ENCODE measurements around the gene ARRDC3.
A peak's percentile ranks its signal among the peaks of the same experiment; 100 is the strongest.
"Not testable (repeated sequence)": the region's sequence is repeated elsewhere in the genome, so short reads cannot be mapped to it uniquely, and the experiment has no call there.

ARRDC3 gene

DNA sequence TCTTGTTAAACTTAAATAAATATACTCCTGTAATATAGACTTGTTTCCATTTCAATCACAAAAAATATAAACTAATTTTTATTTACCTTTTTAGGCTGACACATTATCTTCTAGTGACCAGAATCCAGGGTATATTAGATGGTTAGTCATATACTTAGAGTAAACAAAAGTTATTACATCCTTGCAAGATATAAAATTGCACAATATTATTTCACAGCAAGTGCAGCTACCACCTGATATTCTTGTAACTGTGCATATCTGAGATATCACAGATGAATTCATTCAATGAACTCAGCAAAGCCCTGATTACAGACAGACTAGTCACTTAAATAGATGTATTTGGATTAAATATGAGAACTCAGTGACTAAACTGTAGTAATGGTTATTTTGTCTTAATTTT, 25.6 kb upstream of the ARRDC3 start:
- Histone ChIP-seq H3K36me3 (ENCODE audit: insufficient read depth, low read depth, low read length) (no peaks in the 10 kb centered on the region), H3K27ac (ENCODE audit: low read length) (no peak overlapping the region), H3K27me3 (ENCODE audit: insufficient read depth, low read length) (no peaks in the 10 kb centered on the region), H3K9ac (ENCODE audit: low read depth, low read length) (no peak overlapping the region), H3K4me3 (ENCODE audit: low read length) (no peak overlapping the region), H3K4me1 (ENCODE audit: insufficient read depth, low read length) (no peaks in the 10 kb centered on the region), H3K9me3 (ENCODE audit: insufficient read depth, low read depth, low read length) (no peaks in the 10 kb centered on the region)

DNA sequence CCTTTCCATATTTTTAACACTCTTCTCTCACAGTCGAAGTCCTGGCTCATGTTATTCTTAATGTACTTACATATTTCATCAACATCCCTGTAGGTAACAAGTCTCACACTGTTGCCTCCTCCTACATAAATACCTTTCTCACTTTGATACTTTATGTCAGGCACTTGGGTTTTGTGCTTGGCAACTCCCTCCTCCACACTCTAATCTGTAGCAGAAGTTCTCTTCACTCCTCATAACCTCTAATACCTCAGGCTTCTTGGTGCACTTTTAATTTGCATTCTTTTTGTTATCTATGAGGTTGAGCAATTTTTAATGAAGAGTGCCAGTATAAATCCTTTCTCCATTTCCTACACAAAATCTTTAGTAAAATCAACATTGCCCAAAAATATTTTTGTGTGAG, 24.1 kb upstream of the ARRDC3 start:
- H3K27ac ChIP-seq (ENCODE audit: low read length), result no peak overlapping the region
- H3K9me3 ChIP-seq (ENCODE audit: insufficient read depth, low read depth, low read length), result no peaks in the 10 kb centered on the region
- no peaks in the 10 kb centered on the region for H3K27me3 ChIP-seq (ENCODE audit: insufficient read depth, low read length)
- no peak overlapping the region for H3K4me3 ChIP-seq (ENCODE audit: low read length)
- H3K4me1 ChIP-seq (ENCODE audit: insufficient read depth, low read length), result no peaks in the 10 kb centered on the region
- H3K36me3 ChIP-seq (ENCODE audit: insufficient read depth, low read depth, low read length), result no peaks in the 10 kb centered on the region
- no peak overlapping the region for H3K9ac ChIP-seq (ENCODE audit: low read depth, low read length)

DNA sequence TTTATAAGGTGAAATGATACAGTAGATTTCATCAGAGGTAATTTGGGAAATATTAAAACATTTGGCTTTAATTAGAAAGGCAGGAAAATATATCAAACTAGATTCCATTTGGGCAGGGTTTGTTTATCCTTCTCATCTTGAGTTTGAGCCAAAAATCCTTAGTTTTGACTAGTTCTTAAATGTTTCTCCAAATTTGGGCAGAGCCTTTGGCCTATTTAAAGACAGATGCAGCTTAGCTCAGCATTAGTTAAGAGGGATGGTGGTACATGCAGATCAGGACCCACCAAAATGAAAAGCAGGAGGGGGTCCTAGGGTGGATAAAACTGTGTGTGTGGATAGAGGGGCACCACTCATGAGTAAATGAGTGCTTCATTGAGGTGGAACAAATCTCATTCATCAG, 20.3 kb upstream of the ARRDC3 start:
- no peak overlapping the region for H3K9ac ChIP-seq (ENCODE audit: low read depth, low read length)
- no peaks in the 10 kb centered on the region for H3K36me3 ChIP-seq (ENCODE audit: insufficient read depth, low read depth, low read length)
- peaks cover 8% of the 10 kb centered on the region for H3K4me1 ChIP-seq (ENCODE audit: insufficient read depth, low read length)
- H3K27me3 ChIP-seq (ENCODE audit: insufficient read depth, low read length), result no peaks in the 10 kb centered on the region
- H3K9me3 ChIP-seq (ENCODE audit: insufficient read depth, low read depth, low read length), result no peaks in the 10 kb centered on the region
- no peak overlapping the region for H3K27ac ChIP-seq (ENCODE audit: low read length)
- H3K4me3 ChIP-seq (ENCODE audit: low read length), result no peak overlapping the region

DNA sequence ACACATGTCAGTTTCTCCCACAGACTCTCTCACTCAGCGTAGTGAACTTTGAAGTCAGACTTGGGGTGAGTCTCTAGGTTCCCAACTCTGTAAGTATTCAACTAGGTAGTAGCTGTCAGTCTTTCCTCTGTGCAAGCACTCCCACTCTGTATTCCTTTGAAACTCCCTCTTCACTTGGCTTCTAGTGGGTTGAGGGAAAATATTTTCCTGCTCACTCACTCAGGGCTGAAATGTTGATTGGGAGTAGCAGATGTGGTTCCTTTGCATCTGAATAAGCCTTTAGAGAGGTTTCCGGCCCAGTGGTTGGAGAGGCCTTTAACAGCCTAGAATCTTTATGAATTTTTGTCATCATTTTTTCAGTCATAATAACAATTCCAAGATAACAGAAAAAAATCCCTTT, 18.1 kb upstream of the ARRDC3 start:
- no peak overlapping the region for H3K9ac ChIP-seq (ENCODE audit: low read depth, low read length)
- H3K4me1 ChIP-seq (ENCODE audit: insufficient read depth, low read length), result peaks cover 8% of the 10 kb centered on the region
- H3K27me3 ChIP-seq (ENCODE audit: insufficient read depth, low read length), result no peaks in the 10 kb centered on the region
- H3K4me3 ChIP-seq (ENCODE audit: low read length), result 0 out of 2 replicates have a peak overlapping the region, but pooled peaks have one; percentile 21
- peak overlapping the region; percentile 40 for H3K27ac ChIP-seq (ENCODE audit: low read length)
- H3K9me3 ChIP-seq (ENCODE audit: insufficient read depth, low read depth, low read length), result no peaks in the 10 kb centered on the region
- H3K36me3 ChIP-seq (ENCODE audit: insufficient read depth, low read depth, low read length), result no peaks in the 10 kb centered on the region

DNA sequence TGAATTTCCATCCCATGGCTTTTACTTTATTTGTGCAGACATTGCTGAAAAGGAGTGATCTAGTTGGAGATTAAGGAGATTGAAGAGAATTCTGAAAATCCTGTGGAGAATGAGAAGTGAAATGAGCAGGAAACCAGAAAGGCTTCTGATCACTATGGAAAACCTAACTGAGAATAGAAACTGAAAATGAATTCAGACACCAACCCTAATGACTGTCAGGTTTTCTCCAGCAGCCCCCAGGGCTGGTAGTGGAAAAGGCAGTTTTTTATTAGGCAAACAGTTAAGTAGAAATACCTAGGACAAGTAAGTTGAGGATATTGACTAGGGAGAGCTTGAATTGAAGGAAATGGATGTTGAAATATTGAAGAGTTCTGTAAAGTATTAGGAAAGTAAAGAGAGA, 14.7 kb upstream of the ARRDC3 start:
- Histone ChIP-seq H3K27ac (ENCODE audit: low read length) (no peak overlapping the region), H3K36me3 (ENCODE audit: insufficient read depth, low read depth, low read length) (no peaks in the 10 kb centered on the region), H3K4me1 (ENCODE audit: insufficient read depth, low read length) (peaks cover 8% of the 10 kb centered on the region), H3K9ac (ENCODE audit: low read depth, low read length) (no peak overlapping the region), H3K27me3 (ENCODE audit: insufficient read depth, low read length) (no peaks in the 10 kb centered on the region), H3K9me3 (ENCODE audit: insufficient read depth, low read depth, low read length) (no peaks in the 10 kb centered on the region), H3K4me3 (ENCODE audit: low read length) (no peak overlapping the region)

DNA sequence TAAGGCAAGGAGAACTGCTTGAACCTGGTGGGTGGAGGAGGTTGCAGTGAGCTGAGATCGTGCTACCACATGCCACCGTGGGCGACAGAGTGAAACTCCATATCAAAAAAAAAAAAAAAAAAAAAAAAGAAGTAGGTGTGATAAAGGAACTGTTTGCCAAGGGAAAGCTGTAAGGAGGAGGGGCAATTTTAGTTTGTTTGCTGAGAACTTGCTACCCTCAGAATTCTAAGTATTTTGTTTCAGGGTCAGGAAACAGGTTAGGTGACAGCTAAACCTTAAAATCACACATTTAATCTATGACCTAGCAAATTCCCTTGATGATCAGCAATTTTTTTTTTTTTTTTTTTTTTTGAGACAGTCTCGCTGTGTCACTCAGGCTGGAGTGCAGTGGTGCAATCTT, 7.2 kb upstream of the ARRDC3 start:
- Histone ChIP-seq H3K27me3 (ENCODE audit: insufficient read depth, low read length) (no peaks in the 10 kb centered on the region), H3K36me3 (ENCODE audit: insufficient read depth, low read depth, low read length) (no peaks in the 10 kb centered on the region), H3K4me3 (ENCODE audit: low read length) (no peak overlapping the region), H3K9me3 (ENCODE audit: insufficient read depth, low read depth, low read length) (no peaks in the 10 kb centered on the region), H3K27ac (ENCODE audit: low read length) (no peak overlapping the region), H3K4me1 (ENCODE audit: insufficient read depth, low read length) (no peaks in the 10 kb centered on the region), H3K9ac (ENCODE audit: low read depth, low read length) (no peak overlapping the region)

DNA sequence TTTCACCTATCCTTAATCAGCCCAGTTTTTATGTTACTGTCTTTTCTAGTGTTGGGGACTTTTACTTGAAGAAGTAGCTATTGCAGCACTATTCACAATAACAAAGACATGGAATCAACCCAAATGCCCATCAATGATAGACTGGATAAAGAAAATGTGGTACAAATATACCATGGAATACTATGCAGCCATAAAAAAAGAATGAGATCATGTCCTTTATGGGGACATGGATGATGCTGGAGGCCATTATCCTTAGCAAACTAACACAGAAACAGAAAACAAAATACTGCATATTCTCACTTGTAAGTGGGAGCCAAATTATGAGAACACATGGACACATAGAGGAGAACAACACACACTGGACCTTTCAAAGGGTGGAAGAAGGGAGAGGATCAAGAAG, 6.4 kb upstream of the ARRDC3 start:
- H3K4me1 ChIP-seq (ENCODE audit: insufficient read depth, low read length); H3K27ac ChIP-seq (ENCODE audit: low read length); H3K4me3 ChIP-seq (ENCODE audit: low read length); H3K9ac ChIP-seq (ENCODE audit: low read depth, low read length); H3K27me3 ChIP-seq (ENCODE audit: insufficient read depth, low read length); H3K36me3 ChIP-seq (ENCODE audit: insufficient read depth, low read depth, low read length); H3K9me3 ChIP-seq (ENCODE audit: insufficient read depth, low read depth, low read length): not testable (repeated sequence)

DNA sequence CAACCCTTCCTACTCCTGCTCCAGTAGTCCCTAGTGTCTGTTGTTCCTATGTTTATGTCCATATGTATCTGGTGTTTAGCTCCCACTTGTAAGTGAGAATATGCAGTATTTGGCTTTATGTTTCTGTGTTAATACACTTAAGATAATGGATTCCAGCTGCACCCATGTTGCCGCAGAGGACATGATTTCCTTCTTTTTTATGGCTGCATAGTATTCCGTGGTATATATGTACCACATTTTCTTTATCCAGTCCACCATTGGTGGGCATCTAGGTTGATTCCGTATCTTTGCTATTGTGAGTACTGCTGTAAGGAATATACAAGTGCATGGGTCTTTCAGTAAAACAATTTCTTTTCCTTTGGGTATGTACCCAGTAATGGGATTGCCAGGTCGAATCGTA, 5.2 kb upstream of the ARRDC3 start:
- no peak overlapping the region for H3K9ac ChIP-seq (ENCODE audit: low read depth, low read length)
- H3K27me3 ChIP-seq (ENCODE audit: insufficient read depth, low read length), result no peaks in the 10 kb centered on the region
- H3K4me3 ChIP-seq (ENCODE audit: low read length), result no peak overlapping the region
- H3K36me3 ChIP-seq (ENCODE audit: insufficient read depth, low read depth, low read length), result no peaks in the 10 kb centered on the region
- peaks cover 6% of the 10 kb centered on the region; the same call in 1 of the 2 replicates for H3K4me1 ChIP-seq (ENCODE audit: insufficient read depth, low read length)
- no peak overlapping the region for H3K27ac ChIP-seq (ENCODE audit: low read length)
- no peaks in the 10 kb centered on the region for H3K9me3 ChIP-seq (ENCODE audit: insufficient read depth, low read depth, low read length)

DNA sequence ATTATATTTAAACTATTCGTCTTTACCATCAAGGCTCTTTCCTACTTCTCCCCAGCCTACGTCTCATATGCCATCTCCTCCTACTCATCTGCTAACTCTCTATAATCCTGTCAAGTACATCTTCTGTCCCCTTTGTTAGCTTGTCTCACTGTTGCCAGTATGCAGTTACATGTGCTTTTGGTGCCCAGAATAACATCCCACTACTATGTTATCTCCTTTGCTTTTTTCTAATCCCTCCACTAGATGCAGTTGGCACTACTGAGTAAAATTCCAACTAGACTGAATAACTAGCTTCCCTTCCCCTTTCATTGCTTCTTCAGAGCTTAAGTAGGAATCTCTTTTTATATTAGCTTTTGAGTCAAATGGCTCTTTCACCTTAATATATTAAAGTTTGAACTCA, 3.0 kb upstream of the ARRDC3 start:
- Histone ChIP-seq H3K4me3 (ENCODE audit: low read length) (no peak overlapping the region), H3K9me3 (ENCODE audit: insufficient read depth, low read depth, low read length) (no peaks in the 10 kb centered on the region), H3K27ac (ENCODE audit: low read length) (no peak overlapping the region), H3K27me3 (ENCODE audit: insufficient read depth, low read length) (no peaks in the 10 kb centered on the region), H3K4me1 (ENCODE audit: insufficient read depth, low read length) (peaks cover 6% of the 10 kb centered on the region; the same call in 1 of the 2 replicates), H3K36me3 (ENCODE audit: insufficient read depth, low read depth, low read length) (no peaks in the 10 kb centered on the region), H3K9ac (ENCODE audit: low read depth, low read length) (no peak overlapping the region)

DNA sequence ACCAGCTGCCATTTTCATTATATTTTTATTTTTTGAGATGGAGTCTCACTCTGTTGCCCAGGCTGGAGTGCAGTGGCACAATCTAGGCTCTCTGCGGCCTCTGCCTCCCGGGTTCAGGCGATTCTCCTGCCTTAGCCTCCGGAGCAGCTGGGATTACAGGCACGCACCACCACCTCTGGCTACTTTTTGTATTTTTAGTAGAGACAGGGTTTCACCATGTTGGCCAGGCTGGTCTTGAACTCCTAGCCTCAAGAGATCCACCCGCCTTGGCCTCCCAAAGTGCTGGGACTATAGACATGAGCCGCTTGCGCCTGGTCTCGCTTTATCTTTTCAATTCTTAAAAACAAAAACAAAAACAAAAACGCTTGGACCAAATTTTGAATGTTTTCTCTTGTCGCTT, 2.5 kb upstream of the ARRDC3 start:
- H3K36me3 ChIP-seq (ENCODE audit: insufficient read depth, low read depth, low read length); H3K9me3 ChIP-seq (ENCODE audit: insufficient read depth, low read depth, low read length); H3K27ac ChIP-seq (ENCODE audit: low read length); H3K9ac ChIP-seq (ENCODE audit: low read depth, low read length); H3K27me3 ChIP-seq (ENCODE audit: insufficient read depth, low read length); H3K4me1 ChIP-seq (ENCODE audit: insufficient read depth, low read length); H3K4me3 ChIP-seq (ENCODE audit: low read length): not testable (repeated sequence)

DNA sequence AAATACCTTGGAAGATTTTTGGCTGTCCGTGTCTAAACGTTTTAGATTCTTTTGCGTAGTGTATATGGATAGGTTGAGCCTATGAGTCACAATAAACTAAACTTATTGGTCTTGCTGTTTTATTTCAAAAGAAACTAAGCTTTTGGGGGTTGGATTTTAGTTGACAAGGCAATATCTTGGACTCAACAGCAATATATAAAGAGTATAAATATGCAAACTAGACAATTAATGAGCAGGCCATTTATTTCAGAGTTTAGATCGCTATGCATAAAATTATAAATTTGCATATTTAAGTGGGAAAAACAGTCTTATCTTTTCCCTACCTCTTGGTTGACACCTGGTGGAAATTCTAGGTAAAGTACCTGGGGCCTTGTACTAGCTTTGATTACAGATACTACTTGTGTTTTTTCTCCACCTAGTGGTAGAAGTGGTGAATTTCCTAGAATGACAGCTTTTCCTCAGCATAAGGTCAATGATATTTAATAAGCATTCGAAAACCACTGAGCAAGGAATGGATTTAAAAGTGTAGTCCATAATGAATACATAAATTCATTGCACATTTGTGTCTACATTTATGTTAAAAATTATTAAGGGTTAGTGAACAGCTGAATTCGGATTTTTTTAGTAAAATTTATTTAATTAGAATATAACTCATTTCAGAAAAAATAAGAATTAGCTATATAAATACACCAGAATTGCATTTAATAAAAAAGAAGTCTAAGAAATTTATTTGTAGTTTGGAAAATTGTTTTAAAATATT, 1.7 kb upstream of the ARRDC3 start:
- H3K4me3 ChIP-seq (ENCODE audit: low read length), result peak overlapping the region; percentile 79
- no peaks in the 10 kb centered on the region for H3K9me3 ChIP-seq (ENCODE audit: insufficient read depth, low read depth, low read length)
- no peak overlapping the region for H3K27ac ChIP-seq (ENCODE audit: low read length)
- H3K4me1 ChIP-seq (ENCODE audit: insufficient read depth, low read length), result peaks cover 6% of the 10 kb centered on the region; the same call in 1 of the 2 replicates
- peak overlapping the region; percentile 100; the same call in 1 of the 2 replicates for H3K9ac ChIP-seq (ENCODE audit: low read depth, low read length)
- no peaks in the 10 kb centered on the region for H3K27me3 ChIP-seq (ENCODE audit: insufficient read depth, low read length)
- H3K36me3 ChIP-seq (ENCODE audit: insufficient read depth, low read depth, low read length), result no peaks in the 10 kb centered on the region

DNA sequence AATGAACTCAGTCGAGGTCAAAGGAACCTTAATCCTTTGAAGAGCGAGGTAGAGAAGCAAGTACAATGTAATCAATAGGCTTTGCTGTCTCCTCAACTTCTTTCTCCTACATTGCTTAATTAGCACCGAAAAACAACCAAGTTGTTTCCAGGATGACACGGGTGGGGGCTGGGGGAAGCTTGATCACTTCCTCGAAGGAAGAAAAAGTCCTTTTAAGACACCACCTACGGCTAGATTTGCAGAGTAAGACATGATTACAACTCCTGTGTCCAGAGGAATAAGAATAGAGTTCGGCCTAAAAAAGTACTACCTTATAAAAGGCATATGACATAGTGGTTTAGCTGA, 811 bp upstream of the ARRDC3 start:
- H3K27ac ChIP-seq (ENCODE audit: low read length), result peak overlapping the region; percentile 93
- H3K27me3 ChIP-seq (ENCODE audit: insufficient read depth, low read length), result no peaks in the 10 kb centered on the region
- H3K4me3 ChIP-seq (ENCODE audit: low read length), result peak overlapping the region; percentile 79
- no peaks in the 10 kb centered on the region for H3K36me3 ChIP-seq (ENCODE audit: insufficient read depth, low read depth, low read length)
- no peaks in the 10 kb centered on the region for H3K9me3 ChIP-seq (ENCODE audit: insufficient read depth, low read depth, low read length)
- peak overlapping the region; percentile 100 for H3K9ac ChIP-seq (ENCODE audit: low read depth, low read length)
- peaks cover 7% of the 10 kb centered on the region; the same call in 1 of the 2 replicates for H3K4me1 ChIP-seq (ENCODE audit: insufficient read depth, low read length)

Data from iPS-20b (cell line).